ENCODE data around the gene FRAS1.

The FRAS1 gene

GRCh38 chr4:78332976-78333375 is 275.9 kb downstream of the FRAS1 start:
- no peak for DNase-seq

DNA sequence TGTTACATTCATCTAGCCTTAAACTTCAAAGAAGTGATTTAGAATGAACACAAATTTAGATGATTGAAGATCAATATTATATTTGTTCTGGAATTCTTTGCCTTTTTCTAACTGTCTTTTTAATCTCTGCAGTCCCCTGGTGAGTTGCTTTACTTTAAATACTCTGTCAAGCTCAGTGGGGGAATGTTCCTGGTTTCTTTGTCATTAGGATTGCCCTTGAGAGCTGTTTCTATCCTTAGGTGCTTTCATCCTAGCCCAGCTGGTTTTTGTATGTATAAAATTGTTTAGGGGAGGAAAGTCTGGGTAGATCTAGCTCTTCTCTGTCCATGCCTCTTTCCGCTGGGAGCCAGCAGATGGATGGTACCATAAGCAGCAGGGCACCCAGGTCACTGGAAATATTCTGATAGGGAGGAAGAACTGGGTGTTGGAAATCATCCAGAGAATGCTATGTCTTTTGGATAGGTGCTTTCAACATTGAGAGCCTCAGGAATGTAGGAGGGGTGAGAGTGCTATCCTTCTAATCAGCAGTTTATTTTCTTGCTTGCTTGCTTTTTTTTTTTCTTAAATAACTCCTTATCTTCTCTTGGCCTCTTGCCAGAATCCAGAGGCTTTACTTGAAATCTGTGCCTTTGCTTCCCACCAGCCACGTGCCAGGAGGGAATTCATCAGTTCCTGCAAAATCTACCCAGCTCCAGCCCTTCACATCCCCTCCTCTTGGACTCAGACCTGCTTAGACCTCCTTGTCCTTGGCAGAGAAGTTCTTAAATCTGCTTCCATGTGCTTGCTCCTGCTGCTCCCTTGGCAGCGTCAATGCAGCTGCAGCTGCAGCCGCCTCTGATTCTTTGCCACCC is 279.2 kb downstream of the FRAS1 start:
- no peak for DNase-seq

GRCh38 chr4:78337244-78338020 is 280.3 kb downstream of the FRAS1 start:
- DNase-seq = no peak

DNA sequence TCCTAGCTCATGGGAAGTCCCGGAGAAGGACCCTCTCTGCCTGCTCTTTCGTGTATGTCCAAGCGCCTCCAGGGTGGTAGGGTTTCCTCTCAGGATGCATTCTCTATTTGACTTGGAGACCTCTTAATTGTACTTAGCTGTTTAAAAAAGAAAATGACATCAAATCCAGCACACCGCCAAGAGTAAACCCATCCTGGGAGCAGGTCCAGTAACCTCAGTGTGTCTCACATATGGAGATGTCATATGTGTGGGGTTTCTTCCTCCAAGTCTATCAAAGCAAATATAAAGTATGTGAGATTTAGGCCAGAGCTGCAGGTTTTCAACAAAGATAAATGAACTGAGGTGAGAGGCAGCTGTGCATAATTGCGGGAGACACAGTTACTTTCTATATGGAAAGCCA is 285.0 kb downstream of the FRAS1 start:
- no peak for DNase-seq

- no peak for DNase-seq
These were observed 286.6 kb downstream of the FRAS1 start for GRCh38 chr4:78343682-78344081.

GRCh38 chr4:78345237-78345636 is 288.1 kb downstream of the FRAS1 start:
- DNase-seq = no peak

DNA sequence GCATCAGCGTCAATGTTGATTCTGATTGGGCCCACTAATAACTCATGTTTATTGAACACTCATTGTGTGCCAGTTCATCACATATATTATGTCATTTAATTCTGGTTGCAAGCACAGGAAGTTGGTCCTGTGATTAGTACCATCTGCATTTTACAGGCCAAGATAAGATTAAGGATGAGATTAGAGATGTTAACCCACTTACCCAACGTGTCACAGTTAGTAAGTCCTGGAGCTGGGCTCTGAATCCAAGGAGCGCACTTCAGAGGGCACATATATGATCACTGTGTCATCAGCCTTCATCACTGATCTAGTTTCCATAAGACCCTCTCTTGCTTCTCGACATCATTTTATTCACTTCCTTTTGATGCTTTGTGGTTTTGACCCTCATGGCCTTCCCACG is 289.1 kb downstream of the FRAS1 start:
- DNase-seq = no peak

- no peak for DNase-seq
These were observed 290.4 kb downstream of the FRAS1 start for GRCh38 chr4:78347527-78347926.

- no peak for DNase-seq
These were observed 296.8 kb downstream of the FRAS1 start for GRCh38 chr4:78353921-78354320.

GRCh38 chr4:78354782-78355181 is 297.7 kb downstream of the FRAS1 start:
- no peak for DNase-seq

- no peak for DNase-seq
These were observed 298.2 kb downstream of the FRAS1 start for GRCh38 chr4:78355306-78355705.

GRCh38 chr4:78356251-78356786 is 299.2 kb downstream of the FRAS1 start:
- DNase-seq = no peak

GRCh38 chr4:78357122-78357521 is 300.0 kb downstream of the FRAS1 start:
- DNase-seq = no peak

GRCh38 chr4:78360466-78360865 is 303.3 kb downstream of the FRAS1 start:
- no peak for DNase-seq

DNA sequence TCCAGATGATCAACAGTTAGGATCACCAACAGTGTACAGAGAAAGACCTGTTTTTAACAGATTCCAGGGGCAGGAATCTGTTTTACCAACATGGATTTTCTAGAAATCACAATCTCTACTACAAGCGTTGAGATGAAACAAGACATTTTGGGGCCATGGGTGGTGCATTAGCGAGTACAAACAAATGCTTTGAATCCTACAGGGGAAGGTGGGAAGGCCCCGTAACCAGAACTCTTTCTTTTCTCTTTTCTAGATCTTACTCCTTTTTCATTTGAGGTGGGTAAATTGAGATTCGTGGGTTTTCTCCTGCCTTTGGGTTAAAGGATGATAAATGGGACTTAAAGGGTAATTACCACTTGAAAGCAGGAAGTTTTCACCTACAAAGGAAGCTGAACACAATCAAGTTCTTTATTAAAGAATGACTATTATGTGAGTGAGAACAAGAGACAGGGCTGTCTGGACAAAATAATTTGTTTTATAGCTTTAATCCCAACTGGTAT is 304.5 kb downstream of the FRAS1 start:
- no peak for DNase-seq

GRCh38 chr4:78362310-78362709 is 305.2 kb downstream of the FRAS1 start:
- DNase-seq = no peak

GRCh38 chr4:78363031-78363570 is 306.0 kb downstream of the FRAS1 start:
- no peak for DNase-seq

GRCh38 chr4:78369679-78370078 is 312.6 kb downstream of the FRAS1 start:
- DNase-seq = no peak

- DNase-seq = no peak
These were observed 313.7 kb downstream of the FRAS1 start for GRCh38 chr4:78370631-78371372.

- no peak for DNase-seq
These were observed 315.3 kb downstream of the FRAS1 start for GRCh38 chr4:78372355-78372988.

GRCh38 chr4:78377555-78377954 is 320.4 kb downstream of the FRAS1 start:
- DNase-seq = no peak

- no peak for DNase-seq
These were observed 321.9 kb downstream of the FRAS1 start for GRCh38 chr4:78379040-78379439.

Measured in T-helper 2 cell (primary cell).